ENCODE data around the gene TOB1.
"Not testable (repeated sequence)": the region's sequence is repeated elsewhere in the genome, so short reads cannot be mapped to it uniquely, and the experiment has no call there.

Gene TOB1

GRCh38 chr17:50865060-50865867 lies 890 bp downstream of the TOB1 start:
- Mint-ChIP-seq H3K36me3 (peaks cover 6% of the 10 kb centered on the region), H3K9me3 (no peaks in the 10 kb centered on the region), H3K4me3 (peak overlapping the region; percentile 94), H3K27me3 (no peaks in the 10 kb centered on the region), H3K27ac (peak overlapping the region; percentile 97), H3K4me1 (peaks cover 60% of the 10 kb centered on the region)

GRCh38 chr17:50864747-50865059 lies 1.5 kb downstream of the TOB1 start:
- Mint-ChIP-seq H3K36me3 (peaks cover 6% of the 10 kb centered on the region), H3K27me3 (no peaks in the 10 kb centered on the region), H3K4me3 (peak overlapping the region; percentile 94), H3K27ac (peak overlapping the region; percentile 97), H3K4me1 (peaks cover 56% of the 10 kb centered on the region), H3K9me3 (no peaks in the 10 kb centered on the region)

- Mint-ChIP-seq H3K9me3 (no peaks in the 10 kb centered on the region), H3K4me3 (peak overlapping the region; percentile 94), H3K36me3 (peaks cover 6% of the 10 kb centered on the region), H3K4me1 (peaks cover 57% of the 10 kb centered on the region), H3K27me3 (no peaks in the 10 kb centered on the region), H3K27ac (peak overlapping the region; percentile 97)
Measured at GRCh38 chr17:50863931-50864330, 2.2 kb downstream of the TOB1 start.

- Mint-ChIP-seq H3K9me3 (no peaks in the 10 kb centered on the region), H3K4me3 (peak overlapping the region; percentile 94), H3K4me1 (peaks cover 52% of the 10 kb centered on the region), H3K27me3 (no peaks in the 10 kb centered on the region), H3K36me3 (peaks cover 6% of the 10 kb centered on the region), H3K27ac (peak overlapping the region; percentile 66)
Measured at GRCh38 chr17:50863221-50863843, 2.8 kb downstream of the TOB1 start.

- no peak overlapping the region for H3K27ac Mint-ChIP-seq
- H3K9me3 Mint-ChIP-seq: no peaks in the 10 kb centered on the region
- peak overlapping the region; percentile 41 for H3K4me3 Mint-ChIP-seq
- peaks cover 41% of the 10 kb centered on the region for H3K4me1 Mint-ChIP-seq
- H3K27me3 Mint-ChIP-seq: no peaks in the 10 kb centered on the region
- peaks cover 6% of the 10 kb centered on the region for H3K36me3 Mint-ChIP-seq
Measured at GRCh38 chr17:50861822-50862528, 4.2 kb downstream of the TOB1 start.

- Mint-ChIP-seq H3K36me3 (peaks cover 6% of the 10 kb centered on the region), H3K4me1 (peaks cover 41% of the 10 kb centered on the region), H3K4me3 (no peak overlapping the region), H3K9me3 (no peaks in the 10 kb centered on the region), H3K27me3 (no peaks in the 10 kb centered on the region), H3K27ac (peak overlapping the region; percentile 39)
Measured at GRCh38 chr17:50861334-50861676, 4.8 kb downstream of the TOB1 start.

GRCh38 chr17:50859727-50860126 lies 6.4 kb downstream of the TOB1 start:
- H3K9me3 Mint-ChIP-seq: not testable (repeated sequence)

GRCh38 chr17:50858486-50859225 lies 7.5 kb downstream of the TOB1 start:
- Mint-ChIP-seq H3K27me3 (no peaks in the 10 kb centered on the region), H3K27ac (no peak overlapping the region), H3K36me3 (peaks cover 6% of the 10 kb centered on the region), H3K9me3 (no peaks in the 10 kb centered on the region), H3K4me1 (peaks cover 37% of the 10 kb centered on the region), H3K4me3 (no peak overlapping the region)

More at GRCh38 chr17:50859727-50860126, 6.4 kb downstream of the TOB1 start:
- H3K4me1 Mint-ChIP-seq: peaks cover 41% of the 10 kb centered on the region
- H3K27me3 Mint-ChIP-seq, H3K27ac Mint-ChIP-seq, H3K4me3 Mint-ChIP-seq, H3K36me3 Mint-ChIP-seq: not testable (repeated sequence)

GRCh38 chr17:50856431-50856830 lies 9.7 kb downstream of the TOB1 start:
- Mint-ChIP-seq H3K4me3 (no peak overlapping the region), H3K9me3 (no peaks in the 10 kb centered on the region), H3K36me3 (peaks cover 2% of the 10 kb centered on the region), H3K27me3 (no peaks in the 10 kb centered on the region), H3K4me1 (peaks cover 37% of the 10 kb centered on the region), H3K27ac (no peak overlapping the region)

- Mint-ChIP-seq H3K4me1 (peaks cover 31% of the 10 kb centered on the region), H3K4me3 (no peak overlapping the region), H3K9me3 (no peaks in the 10 kb centered on the region), H3K27ac (no peak overlapping the region), H3K36me3 (no peaks in the 10 kb centered on the region), H3K27me3 (no peaks in the 10 kb centered on the region)
Measured at GRCh38 chr17:50855708-50856330, 10.3 kb downstream of the TOB1 start.

- H3K9me3 Mint-ChIP-seq: no peaks in the 10 kb centered on the region
- no peaks in the 10 kb centered on the region for H3K27me3 Mint-ChIP-seq
- no peak overlapping the region for H3K4me3 Mint-ChIP-seq
- no peak overlapping the region for H3K27ac Mint-ChIP-seq
- H3K4me1 Mint-ChIP-seq: peaks cover 25% of the 10 kb centered on the region
- no peaks in the 10 kb centered on the region for H3K36me3 Mint-ChIP-seq
Measured at GRCh38 chr17:50853781-50854180, 12.4 kb downstream of the TOB1 start.

GRCh38 chr17:50853015-50853615 lies 13.0 kb downstream of the TOB1 start:
- H3K4me3 Mint-ChIP-seq: peak overlapping the region; percentile 75
- H3K36me3 Mint-ChIP-seq: no peaks in the 10 kb centered on the region
- H3K4me1 Mint-ChIP-seq: peaks cover 25% of the 10 kb centered on the region
- H3K27me3 Mint-ChIP-seq: no peaks in the 10 kb centered on the region
- no peak overlapping the region for H3K27ac Mint-ChIP-seq
- no peaks in the 10 kb centered on the region for H3K9me3 Mint-ChIP-seq

- Mint-ChIP-seq H3K27ac (peak overlapping the region; percentile 17), H3K9me3 (no peaks in the 10 kb centered on the region), H3K4me3 (no peak overlapping the region), H3K27me3 (no peaks in the 10 kb centered on the region), H3K4me1 (peaks cover 22% of the 10 kb centered on the region), H3K36me3 (no peaks in the 10 kb centered on the region)
Measured at GRCh38 chr17:50850640-50851039, 15.5 kb downstream of the TOB1 start.

GRCh38 chr17:50848711-50849110 lies 17.4 kb downstream of the TOB1 start:
- no peaks in the 10 kb centered on the region for H3K36me3 Mint-ChIP-seq
- no peaks in the 10 kb centered on the region for H3K27me3 Mint-ChIP-seq
- no peak overlapping the region for H3K27ac Mint-ChIP-seq
- H3K4me1 Mint-ChIP-seq: peaks cover 17% of the 10 kb centered on the region
- no peak overlapping the region for H3K4me3 Mint-ChIP-seq
- no peaks in the 10 kb centered on the region for H3K9me3 Mint-ChIP-seq

GRCh38 chr17:50848039-50848438 lies 18.1 kb downstream of the TOB1 start:
- Mint-ChIP-seq H3K4me1 (peaks cover 16% of the 10 kb centered on the region), H3K4me3 (no peak overlapping the region), H3K36me3 (no peaks in the 10 kb centered on the region), H3K9me3 (no peaks in the 10 kb centered on the region), H3K27ac (no peak overlapping the region), H3K27me3 (no peaks in the 10 kb centered on the region)

All from activated naive CD4-positive, alpha-beta T cell treated with anti-CD3 and anti-CD28 coated beads, Interleukin-2, amount 50 U/mL, for 24 hours (primary cell).